T-helper 2 cell (primary cell): ENCODE measurements around the gene TLE4.

Experiments
- DNase-seq, 5 experiments: peaks; one replicate each; pipeline versions ENCODE4 v3.0.0 to v3.0.0-alpha.2; 2012 to 2022

TLE4 gene

GRCh38 chr9:79572032-79572607 is 355 bp downstream of the TLE4 start:
- DNase-seq, result no peak

DNA sequence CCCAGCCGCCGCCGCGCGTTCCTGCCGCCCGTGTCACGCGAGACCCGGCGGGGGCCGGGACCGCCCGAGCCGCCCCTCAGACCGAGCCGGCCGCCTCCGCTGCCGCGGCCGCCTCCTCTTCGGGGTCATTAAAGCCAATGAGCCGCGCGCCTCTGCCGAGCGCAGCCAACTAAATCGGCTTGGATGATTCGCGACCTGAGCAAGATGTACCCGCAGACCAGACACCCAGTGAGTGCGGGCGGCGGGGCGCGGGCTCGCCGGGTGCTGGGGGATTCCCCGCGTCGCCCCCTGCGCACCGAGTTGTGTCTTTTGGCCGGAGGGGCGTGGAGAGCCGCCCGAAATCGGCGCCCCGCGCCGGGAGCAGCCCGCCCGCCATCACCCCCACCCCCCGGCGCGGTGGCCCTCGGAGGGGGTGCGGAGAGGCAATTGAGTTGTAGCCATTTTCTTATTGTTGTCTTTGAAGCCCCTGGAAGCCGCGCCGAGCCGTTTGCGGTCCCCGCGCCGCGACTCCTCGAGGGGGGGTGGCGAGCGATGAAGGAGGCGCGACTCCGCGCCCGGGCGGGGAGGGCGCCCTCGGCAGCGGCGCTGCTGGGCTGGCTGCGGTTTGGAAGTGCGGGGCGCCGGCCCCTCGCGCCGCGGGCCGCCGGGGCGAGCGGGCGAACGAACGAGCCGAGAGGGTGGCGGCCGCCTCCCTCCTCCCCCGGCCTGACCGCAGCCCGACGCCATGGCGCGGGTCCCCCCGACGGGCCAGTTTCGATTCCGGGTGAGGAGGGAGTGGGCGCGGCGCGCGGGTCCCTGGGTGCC is 1.0 kb downstream of the TLE4 start:
- peak; percentile 34 to 78 (median 64) for DNase-seq

DNA sequence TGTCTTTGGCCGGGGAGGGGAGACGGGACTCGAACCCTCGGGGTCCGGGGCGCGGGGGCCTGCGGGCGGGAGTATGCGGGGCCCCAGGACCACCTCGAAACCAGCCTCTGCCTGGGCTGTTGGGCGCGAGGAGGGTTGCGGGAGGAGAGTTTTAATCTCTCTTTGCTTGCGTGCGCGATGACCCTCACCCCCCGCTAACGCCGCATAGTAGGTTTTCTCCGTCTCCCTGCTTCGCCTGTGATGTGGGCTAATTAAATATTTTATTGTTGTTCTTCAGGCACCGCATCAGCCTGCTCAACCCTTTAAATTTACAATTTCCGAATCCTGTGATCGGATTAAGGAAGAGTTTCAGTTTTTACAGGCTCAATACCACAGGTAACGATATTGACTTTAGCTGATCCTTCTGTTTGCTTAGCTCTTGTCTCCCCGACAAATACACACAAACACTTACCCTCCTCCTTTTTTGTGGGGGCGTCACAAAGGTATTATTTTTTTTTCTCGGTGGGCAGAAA is 1.7 kb downstream of the TLE4 start:
- peak in 1 of 5 experiments; percentile 27 for DNase-seq

- no peak for DNase-seq
These were observed 2.4 kb downstream of the TLE4 start for GRCh38 chr9:79574136-79574535.

DNA sequence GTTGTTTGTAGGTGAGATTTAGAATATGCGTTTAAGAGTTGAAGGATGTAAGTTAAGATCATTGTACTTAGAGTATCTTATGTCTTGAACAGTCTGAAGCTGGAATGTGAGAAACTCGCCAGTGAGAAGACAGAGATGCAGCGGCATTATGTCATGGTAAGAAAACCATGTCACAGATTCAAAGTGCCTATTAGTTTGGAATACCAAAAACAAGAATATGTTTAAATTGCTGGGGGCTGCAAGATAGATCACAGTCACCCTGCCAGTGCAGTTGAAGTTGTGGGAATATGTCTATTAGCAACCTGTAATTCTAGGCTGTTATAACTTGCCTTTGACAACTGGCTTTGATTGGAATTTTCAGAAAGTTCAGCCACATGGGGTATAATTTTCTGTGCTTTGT is 3.0 kb downstream of the TLE4 start:
- DNase-seq, result no peak

GRCh38 chr9:79575547-79575946 is 3.8 kb downstream of the TLE4 start:
- DNase-seq, result no peak

DNA sequence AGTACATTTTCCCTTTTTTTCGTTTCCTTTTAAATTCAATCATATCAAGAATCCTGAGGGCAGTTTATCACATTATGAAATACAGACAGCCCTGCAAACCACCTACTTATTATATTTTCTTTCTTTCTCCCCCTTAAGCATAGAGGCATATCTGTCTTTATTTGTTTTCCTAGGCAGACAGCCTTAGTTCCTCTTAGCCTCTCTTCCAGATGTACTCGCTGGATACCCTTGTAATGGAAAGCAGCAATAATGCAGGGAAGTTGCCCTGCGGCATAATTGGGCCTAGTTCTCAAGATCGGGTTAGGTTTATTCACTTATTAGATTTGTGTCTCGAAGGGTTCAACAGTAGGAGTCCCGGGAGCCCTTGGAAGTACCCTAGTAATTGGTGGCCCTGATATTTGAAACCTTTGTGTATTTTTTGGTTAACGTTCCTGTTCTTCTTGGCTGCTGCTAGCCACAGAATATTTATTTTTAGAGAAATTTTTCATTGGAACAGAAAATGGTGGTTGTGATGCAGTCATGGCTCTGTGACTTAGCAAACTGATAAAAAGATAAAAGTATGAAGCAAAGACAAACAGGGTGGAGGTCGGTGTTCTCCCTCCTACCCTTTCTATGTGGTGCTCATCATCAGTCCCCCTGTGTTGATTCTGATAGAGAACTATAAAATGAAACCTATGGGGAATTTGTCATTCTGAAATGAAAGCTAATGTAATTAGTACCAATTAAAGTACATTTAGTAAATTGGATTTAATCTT is 6.4 kb downstream of the TLE4 start:
- no peak for DNase-seq

DNA sequence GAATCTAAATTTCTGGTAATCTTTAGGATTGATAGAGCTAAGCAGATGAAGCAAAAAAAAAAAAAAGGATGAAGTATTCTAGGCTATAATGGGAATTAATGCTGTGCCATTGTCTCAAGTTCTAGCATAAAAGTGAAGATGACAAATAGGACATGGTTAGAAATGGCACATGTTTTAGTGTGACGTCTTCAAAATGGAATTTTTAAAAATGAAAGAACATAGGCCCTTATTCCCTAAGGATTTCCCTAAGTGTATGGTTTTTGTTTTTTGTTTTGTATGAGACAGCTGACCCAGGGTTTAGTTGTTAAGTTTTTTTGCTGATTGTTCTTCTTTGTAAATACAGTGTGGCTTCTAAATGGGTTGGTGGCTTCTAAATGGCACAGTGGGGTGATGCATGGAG is 7.1 kb downstream of the TLE4 start:
- no peak for DNase-seq

DNA sequence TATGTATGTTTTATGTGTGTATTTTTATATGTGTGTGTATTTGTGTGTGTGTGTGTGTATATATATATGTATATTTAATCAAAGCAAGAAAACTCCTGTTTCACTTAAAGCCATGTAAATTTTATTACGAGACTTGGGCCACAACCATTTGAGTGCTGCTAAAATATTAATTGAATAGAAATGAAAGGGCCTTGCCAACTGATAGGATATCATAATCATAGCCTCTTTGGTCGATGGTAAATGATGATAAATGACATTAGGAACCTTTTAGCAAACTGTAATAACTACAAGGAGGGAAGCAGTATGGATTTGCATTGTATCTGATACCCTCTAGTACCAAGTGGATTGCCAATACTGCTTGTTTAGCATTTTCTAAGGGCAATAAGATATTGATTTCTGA is 7.9 kb downstream of the TLE4 start:
- no peak for DNase-seq

- no peak for DNase-seq
These were observed 8.3 kb downstream of the TLE4 start for GRCh38 chr9:79580055-79580454.

GRCh38 chr9:79581388-79581787 is 9.6 kb downstream of the TLE4 start:
- no peak for DNase-seq

DNA sequence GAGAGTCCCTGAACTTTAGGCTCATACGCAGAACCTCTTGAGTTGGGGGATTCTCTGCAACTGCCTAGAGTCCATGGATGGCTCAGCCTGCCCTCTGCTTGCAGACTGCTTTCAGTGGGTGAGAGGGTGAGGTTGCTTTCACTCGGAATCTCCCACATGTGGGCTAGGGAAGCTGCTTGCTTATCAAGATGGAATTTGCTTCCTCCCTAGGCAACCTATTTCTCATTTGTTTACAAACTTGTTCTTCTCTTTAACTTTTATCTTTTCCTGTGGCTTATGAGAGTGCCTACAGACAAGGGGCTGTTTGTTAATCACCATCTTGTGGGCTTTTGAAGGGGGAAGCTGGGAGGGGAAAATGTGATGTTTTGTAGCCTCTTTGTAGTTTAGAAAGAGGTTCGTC is 10.0 kb downstream of the TLE4 start:
- DNase-seq, result peak in 4 of 5 experiments; percentile 13 to 73 (median 40)

DNA sequence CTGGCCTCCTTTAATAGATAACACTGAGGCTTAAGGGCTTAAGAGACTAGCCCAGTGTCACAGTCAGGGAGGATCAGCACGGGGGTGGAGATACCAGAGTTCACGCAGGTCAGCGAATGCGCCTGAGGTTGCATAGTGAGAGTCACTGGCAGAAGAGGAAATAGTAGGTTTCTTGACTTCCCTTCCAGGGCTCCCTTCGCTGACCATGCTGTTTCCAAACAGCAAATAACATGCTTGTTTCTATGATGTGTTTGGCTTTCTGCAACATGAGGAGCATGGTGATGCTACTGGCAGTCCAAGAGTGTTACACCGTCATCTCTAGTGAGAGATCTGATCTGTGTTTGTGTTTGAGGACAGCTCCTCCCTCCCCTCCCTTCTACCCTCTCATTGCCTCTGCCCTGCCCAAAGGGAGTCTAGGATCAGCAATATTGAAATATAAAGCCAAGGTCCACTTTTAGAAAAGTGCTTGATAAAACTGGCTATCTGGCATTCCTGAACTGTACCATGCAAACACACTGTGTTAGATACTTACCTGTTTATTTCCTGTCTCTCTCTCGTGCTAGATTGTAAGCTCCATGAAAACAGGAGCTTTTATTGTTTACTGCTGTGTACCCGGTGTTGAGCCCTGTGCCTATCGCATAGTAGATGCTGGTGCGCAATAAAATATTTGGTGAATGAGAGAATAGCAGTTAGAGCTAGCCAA is 12.3 kb downstream of the TLE4 start:
- peak in 2 of 5 experiments; percentile 15 to 59 for DNase-seq

DNA sequence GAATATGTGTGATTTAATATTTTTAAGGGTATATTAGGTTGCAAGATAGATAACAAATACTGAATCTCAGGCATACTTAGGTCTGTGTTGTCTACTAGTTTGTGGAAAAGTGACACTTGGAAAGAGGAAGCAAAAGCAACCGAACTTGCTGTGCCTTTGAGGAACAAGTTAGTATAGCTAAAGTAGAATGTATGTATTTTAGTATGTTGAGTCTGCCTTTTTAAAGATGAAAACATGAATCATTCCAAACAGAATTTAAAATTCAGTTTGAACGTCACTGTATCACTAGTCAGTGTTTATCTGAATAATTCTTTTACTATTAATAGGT is 12.9 kb downstream of the TLE4 start:
- DNase-seq, result no peak

- DNase-seq, result no peak
These were observed 16.9 kb downstream of the TLE4 start for GRCh38 chr9:79588488-79589223.

- no peak for DNase-seq
These were observed 19.7 kb downstream of the TLE4 start for GRCh38 chr9:79591458-79591857.

DNA sequence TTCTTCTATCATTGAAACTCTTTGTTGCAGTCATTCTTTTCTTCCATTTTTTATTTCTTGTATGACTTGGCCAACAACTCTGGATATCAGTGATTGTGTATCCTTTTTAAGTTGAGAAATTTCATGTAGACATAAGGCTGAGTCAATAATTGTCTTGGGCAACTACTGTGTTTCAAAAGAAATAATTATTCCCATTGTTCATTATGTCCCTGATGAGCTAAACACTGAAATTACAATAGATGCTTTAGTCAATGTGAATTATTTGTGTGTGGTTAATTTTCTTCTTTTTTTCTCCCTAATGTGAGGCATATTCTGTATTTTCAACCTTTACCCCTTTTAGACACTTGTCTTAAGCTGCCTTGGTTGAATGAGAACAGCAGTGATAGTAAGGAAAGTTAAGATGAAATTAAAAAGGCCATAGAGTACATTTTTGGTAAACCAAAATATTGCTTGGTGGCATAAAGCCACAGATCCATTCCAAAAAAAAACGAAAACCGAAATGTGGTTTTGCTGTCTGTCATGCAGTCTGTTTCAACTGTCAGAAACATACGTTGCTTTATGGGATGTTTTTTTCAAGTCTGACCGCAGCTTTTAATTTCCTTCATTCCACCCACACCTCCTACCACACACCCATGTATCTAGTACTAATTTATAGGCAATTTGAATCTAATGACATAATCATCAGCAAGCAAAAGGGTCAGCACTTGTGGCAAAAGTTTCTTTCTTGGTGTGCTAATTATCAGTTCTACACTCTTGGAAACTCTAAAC is 21.1 kb downstream of the TLE4 start:
- peak in 2 of 5 experiments; percentile 62 to 79 for DNase-seq

- DNase-seq, result no peak
These were observed 27.0 kb downstream of the TLE4 start for GRCh38 chr9:79598562-79599345.

- no peak for DNase-seq
These were observed 28.7 kb downstream of the TLE4 start for GRCh38 chr9:79600466-79600865.

- DNase-seq, result no peak
These were observed 31.6 kb downstream of the TLE4 start for GRCh38 chr9:79603222-79603920.
